ENCODE data around the gene TMEM81.

The TMEM81 gene

DNA sequence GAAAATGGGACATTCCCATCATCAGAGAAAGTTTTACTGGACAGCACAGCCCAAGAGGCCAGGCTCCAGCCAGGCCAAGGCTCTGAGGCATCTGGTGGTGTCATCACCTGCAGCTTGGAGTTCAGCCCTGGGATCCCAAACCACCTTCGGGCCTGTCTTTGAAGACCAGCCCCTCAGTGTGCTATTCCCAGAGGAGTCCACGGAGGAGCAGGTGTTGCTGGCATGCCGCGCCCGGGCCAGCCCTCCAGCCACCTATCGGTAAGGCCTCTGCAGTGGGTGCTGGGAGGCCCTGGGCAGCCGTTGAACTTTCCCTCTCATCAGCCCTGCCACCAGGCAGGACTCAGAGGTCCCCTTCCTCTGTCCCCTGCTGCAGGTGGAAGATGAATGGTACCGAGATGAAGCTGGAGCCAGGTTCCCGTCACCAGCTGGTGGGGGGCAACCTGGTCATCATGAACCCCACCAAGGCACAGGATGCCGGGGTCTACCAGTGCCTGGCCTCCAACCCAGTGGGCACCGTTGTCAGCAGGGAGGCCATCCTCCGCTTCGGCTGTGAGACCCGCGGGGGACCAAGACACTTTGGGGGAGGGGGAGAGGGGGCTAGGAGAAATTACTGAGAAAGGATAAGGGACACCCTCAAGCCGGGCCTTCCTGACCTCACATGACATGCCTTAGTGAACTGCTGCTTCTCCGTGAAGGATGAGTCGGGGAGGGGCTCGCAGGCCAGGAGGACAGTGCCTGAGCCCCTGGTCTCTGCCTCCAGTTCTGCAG lies 26.3 kb downstream of the TMEM81 start:
- no peak for DNase-seq

DNA sequence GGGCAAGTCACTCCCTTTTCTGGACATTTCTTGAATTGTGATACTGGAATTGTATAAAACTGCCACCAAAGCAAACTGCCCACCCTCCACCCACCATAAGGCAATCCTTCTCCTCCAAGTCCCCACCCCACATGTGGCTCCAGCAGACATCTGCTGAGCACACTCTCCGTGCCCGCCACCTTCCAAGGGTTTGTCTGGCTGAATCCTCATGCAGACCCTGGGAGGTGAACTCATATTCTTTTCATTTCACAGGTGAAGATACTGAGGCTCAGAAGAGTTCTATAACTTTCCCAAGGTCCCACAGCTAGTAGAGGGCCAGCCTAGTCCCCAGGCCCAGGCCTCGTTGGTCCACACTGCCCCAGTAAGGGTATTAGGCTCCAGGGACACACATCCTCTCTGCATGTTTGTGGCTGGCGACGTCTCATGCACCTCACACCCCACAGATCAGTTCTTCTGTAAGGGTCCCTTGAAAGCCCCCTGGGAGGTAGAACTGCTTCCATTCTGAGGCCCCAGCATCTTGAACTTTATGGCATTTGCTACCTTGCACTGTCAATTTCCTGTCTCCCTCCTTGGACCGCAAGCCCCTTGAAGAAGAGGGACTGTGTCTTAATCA lies 27.2 kb downstream of the TMEM81 start:
- DNase-seq = no peak

DNA sequence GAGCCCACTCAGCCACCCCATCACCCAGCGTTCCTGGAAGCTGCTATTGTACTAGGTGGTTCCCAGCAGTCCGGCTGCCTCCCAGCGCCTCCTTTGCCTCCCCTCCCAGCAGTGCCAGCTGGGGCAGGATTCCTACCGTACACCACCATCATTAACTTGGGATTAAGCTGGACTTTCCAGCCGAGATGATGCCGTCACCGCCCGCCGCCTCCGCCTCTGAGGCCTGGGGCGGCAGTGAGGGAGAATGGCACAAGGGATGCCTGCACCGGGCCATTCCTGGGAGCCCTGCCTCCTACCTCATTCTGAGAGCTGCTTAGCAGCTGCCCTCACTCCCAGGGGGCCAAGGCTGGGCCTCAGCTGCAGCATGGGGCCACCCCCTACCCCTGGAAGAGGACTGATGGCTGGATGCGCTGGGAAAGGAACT lies 28.1 kb downstream of the TMEM81 start:
- peak; percentile 18 for DNase-seq

DNA sequence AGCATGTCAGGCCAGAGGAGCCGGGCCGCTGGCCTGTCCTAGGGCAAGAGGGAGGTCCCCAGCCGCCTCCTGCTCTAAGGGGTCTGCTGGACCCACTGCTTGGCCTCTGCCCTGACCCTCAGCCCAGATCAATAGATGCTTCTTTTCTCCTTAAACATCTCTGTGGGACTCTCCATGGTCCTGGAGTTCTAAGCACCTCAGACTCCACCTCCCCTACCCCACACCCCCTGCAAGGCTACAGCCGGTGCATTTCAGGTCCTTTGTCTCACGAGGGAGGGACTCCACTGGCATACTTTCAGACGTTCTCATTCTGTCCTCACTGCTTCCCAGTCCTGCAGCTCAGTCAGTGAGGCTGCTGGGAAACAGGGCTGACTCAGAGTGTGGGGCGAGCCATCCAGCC lies 30.2 kb downstream of the TMEM81 start:
- DNase-seq = no peak

DNA sequence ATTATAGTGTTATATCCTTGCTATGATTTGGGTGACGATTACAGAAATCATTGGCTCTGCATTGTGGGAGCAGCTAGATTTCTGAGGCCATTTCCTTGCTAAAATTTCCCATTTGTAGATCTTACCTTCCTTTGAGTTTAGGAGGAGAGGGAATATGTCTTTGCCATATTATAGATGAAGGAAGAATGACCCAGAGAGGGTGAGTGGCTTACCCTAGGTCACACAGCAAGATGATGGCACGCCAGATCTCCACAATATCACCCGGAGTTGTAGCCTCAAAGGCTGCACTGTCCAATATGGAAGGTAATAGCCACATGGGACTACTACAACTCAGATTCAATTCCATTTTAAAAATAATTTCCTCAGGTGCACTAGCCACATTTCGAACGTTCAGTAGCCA lies 31.0 kb downstream of the TMEM81 start:
- DNase-seq = no peak

DNA sequence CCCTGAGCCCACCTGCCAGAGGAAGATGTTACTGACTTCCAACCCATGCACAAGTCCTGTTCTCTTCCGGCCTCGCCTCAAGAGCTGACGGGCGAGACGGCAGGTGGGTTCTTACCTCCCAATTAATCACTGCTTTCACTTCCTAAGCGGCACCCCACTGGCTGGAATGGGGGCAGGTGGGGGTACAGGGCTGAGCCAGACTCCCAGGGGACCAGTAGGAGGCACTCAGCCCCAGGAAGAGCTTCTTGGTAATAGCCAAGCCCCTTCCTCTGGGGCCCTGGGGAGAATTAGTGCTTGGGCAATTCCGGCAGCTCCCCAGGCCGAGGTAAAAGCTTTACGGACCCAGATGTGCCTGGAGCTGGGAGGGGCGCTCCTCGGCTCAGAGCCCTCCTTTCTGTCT lies 31.6 kb downstream of the TMEM81 start:
- DNase-seq = peak; percentile 66

DNA sequence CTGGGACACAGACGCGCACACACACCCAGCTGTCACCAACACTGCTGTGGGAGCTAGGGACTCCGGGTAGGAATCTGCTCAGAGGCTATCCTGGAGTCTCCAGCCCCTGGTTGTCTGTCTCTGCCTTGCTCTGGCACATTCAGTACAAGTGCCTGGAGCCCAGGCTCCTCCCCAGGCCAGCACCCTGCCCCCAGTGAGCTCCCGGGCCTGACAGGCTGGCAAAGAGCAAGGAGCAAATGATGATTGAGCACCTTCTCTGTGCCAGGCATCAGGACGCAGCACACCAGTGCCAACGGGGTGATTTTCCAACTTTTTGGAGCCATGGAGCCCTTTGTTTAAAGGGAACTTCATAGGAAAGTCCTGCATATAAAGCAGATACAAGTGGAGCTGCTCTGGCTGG lies 34.8 kb downstream of the TMEM81 start:
- no peak for DNase-seq

DNA sequence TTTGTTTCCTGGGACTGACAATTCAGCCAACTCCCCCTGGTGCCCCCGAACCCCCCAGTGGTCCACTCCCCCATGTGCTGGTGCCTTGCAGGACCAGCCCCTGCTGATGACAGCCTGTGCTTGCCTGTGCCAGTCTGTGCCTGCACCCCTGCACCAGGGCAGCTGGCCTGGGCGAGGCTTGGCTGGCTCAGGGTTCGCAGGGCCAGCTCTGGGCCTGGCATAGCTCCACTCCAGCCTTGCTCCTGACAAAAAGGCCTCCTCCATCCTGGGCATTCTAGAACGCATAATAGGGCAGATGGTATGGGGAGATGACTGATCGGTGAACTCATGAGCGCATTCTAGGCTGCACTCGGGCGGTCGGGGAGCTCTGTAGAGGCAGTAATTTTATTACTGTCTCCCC lies 35.9 kb downstream of the TMEM81 start:
- DNase-seq = no peak

DNA sequence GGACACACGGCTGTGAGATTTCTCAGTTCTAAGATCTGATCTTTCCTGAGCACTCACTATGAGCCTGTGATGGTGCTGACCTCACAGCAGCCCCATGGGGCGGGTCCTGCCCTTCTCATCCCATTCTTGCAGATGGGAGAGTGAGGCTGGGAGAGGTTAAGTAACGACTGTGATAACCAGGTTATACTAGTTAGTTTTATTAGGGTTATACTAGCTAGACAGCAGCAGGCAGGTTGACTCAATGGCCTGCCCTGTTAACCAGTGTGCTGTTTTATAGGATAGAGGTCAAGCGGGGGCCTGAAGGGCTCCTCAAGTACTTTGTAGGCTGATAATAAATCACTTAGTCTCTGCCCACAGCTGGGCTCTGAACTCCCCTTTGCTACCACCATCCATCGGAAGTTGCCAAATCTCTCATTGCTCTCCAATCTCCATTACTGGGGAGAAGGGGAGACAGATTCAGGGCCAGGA lies 36.5 kb downstream of the TMEM81 start:
- DNase-seq = no peak

DNA sequence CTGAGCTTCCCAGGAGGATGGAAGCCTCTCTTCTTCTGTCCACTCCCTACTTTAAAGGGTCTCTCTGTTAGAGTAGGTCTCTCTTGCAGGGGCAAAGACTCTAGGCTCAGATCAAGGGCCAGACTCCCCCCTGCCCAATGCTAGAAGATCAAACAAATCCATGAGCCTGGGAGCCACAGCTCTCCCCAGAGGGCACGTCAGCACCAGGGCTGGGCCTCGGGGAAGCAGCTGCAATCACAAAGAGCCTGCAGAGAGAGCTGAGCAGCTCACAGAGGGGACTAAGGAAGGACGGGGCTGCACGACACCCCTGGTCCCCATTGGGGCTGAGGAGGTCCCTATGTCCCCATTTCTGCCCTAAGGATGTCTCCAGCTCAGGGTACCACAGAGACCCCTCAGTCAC lies 37.4 kb downstream of the TMEM81 start:
- peak; percentile 45 for DNase-seq

DNA sequence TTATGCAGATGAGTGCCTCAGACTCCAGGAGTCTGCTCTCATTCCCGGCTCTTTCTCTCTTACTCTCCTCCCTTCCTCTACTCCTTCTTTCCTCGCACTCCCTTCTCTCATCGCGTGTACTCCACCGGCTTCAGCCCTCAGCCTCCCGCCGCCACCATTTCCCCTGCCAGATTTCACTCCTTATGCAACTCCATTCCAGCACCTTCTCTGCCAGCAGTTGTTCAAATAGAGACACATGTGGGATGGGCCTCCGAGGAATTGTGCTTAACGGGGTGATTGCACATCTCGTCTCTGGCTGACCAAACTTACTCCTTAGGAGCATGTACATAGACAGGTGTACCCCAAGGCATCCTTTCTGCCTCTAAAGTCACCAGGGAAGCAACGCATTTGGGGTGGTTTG lies 39.1 kb downstream of the TMEM81 start:
- DNase-seq = no peak

DNA sequence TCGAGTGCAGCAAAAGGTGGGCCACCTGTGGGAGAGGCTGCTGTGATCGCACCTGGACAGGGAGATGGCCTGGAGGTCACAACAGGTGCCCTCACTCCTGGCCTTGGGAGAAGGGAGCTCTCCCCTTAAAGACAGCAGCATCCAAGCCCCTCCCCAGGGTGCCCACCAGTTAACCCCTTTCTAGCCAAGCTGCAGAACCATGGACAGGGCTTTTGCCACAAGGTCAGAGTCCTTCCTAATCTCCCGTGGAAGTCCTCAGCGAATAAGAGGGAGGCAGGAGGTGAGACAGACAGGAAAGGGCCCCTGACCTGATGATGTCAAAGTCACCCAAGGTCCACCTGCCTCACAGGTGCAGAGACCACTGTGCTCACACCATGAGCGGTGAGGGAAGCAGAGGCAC lies 39.5 kb downstream of the TMEM81 start:
- no peak for DNase-seq

DNA sequence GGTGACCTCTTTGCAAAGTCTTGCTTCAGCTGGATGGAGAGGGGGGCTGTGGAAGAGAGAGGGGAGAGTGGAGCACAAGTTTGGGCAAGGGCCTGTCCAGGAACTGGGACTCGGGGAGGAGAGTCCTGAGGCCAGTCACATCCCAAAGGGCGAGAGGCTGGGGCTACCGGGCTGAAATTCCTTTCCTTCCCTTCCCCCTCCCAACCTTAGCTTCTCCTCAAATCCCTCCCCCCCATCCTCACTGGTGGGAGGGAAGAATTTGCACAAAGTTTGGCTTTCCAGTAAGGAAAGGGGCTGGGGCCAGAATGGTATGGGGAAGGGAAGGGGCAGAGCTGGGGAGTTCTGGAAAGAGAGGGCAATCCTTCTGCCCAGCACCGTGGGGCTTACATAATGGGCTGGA lies 40.4 kb downstream of the TMEM81 start:
- DNase-seq = no peak

DNA sequence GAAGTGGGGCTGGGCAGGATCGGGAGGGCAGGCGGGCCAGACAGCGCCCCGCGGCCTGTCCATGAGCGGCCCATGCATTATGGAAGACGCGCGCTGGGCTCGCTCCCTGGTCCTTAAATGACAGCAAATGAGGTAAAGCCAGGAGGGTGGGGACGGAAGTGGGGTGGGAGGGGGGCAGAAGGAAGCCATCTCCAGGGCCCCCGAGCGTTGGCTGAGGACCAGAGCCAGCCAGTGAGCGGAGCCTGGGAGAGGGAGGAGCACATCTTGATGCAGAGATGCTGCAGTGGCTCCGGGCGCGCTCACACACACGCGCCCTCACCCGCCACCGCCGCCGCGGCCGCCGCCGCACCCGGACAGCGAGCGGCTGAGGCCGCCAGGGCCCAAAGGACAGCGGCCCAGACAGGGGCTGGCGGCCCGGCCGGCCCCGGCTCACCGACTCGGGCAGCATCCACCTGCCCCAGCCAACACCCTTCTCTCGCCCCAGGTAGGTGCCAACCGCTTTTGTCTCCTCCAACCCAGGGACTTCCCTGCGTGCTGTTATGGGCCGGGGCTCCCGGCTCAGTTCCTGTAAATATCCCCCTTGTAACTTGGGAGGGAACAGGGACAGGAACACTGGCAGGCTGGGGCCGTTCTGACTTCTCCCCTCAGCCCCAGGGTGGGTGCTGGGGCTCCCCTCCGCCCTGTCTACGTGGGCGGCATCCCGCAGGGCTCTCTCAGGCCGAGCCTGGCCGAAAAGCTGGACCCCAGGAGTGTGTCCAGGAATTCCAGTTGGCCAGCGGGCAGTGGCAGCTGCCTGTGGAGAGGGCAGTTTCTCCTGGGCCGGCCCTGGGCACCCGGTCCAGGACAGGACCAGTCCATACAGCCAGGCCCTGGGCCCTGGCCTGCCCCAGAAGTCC lies 41.1 kb downstream of the TMEM81 start, which contains the start of gene CNTN2:
Gene CNTN2, plus strand, starts transcription at position 302 of the 896 bp plus-strand sequence. CDS start 9,974 bp downstream, outside the sequence.
- DNase-seq = peak; percentile 80

DNA sequence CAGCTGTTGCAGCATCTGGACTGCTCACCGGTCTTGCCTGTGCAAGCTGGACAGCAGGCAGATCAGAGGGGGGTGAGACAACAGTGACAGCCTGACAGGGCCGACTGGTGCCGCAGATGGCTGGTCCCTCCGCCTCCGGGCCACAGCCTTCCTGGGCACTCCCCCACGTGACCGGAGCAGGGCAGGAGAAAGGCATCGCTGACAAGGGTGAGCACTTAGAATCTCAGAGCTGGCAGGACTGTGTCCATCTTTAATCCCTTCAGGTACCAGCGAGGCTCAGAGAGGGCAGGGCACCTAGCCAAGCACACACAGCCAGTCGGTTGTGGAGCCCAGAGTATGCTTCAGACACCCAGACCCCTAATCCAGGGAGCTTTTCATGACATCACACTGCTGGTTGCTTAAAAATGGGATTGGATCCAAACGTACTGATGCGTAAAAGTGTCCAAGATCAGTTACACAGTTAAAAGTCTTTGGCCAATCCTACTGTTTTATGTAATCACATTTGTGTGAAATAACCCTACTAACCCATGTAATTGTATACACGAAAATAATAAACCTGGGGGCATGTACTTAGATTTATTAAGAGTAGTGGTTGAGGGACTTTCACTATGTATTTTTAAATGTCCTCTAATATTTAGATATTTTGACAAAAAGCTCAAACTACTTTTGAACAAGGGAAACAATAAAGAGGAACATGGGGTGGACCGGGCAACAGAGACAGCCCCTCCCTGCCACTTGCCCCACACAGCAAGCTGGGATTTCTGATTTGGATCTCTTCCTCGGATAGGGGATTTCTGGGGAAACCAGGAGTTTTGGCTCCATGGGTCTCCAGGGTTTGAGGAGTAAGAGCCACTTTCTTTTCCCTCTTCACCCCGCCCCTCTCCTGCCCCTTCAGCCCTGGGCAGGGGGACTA lies 42.0 kb downstream of the TMEM81 start:
- DNase-seq = no peak

DNA sequence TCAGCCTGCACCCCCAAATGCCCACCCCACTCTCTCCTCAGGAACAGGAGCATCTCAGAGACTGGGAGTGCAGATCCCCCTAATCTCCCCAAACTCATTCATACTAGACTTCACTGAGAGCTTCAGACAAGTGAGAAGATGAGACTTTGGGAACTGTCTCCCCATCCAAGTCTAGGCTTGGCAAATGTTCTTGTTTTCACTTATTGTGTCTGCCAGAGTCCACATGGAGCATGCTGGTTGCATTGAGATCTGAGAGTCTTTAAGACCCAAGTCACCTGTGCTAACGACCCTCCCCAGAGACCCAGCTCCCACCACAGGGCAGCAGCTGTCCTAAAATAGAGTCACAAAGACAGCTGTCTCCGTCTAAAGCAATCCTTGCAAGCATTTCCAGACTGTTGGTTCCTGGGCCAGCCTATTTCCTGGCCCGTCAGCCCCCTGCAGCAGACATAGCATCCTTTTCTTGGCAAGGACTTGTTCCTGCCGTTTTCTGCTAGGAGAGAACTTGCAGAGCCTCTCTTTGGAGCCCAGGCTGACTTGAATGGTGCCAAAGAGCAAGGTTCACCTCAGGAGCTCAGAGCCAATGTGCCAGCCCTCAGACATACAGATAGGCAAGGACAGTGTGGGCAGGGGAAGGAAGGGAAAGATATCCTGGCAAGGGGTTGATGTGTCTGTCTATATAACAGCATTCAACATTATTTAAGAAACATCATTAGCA lies 43.1 kb downstream of the TMEM81 start:
- DNase-seq = no peak

DNA sequence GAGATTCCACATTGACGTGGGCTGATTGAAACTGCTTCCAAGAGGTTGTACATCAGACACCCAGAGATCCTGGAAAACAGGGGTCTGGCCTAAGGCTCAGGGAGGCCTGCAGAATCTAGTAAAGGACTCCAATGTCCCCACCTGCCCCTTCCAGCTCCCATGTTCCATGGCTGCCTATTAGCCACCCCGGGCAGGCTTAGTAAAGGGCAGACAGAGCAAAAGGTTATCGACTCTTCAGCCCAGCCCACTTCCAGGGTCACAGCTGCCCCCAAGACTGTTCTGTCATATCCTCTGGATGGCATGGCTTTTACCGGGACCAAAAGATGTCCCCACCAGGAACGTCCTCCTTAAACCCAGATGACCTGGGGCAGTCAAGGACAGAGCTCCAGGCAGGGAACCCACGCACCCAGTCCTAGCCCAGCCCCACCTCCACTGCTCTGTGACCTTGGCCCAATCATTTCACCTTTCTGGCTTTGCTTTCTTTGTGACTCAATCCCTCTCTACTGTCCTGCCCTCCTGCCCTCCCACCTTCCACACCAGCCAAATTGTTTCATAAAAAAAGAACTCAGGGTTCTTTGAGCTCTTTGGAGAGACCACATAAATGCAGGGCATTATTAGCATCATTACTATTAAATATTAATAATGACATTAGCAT lies 46.0 kb downstream of the TMEM81 start:
- DNase-seq = no peak

DNA sequence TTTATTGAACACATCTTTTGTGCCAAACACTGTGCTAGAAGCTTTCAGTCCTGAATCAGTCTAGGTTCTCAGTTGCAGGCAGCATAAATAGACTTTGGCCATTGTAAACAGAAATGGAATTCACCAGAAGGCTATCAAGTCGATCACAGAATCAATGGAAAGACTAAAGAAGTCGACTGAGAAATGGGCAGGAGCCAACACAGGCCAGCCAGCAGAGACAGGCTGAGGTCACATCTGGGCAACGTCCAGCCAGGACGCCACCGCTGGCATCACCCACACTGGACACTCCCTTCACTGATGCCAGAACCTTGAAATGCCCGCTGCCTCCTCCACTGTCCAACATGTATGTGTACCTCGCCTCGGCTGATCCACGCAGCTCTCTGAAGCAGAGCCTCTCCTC lies 46.7 kb downstream of the TMEM81 start:
- DNase-seq = no peak
